SK-N-SH (cell line): ENCODE results near the gene HRH3. TPM values are rescaled to one million over a fixed set of nuclear protein-coding genes. Genes with fewer than 3 reads are reported as not detected.

ENCODE experiments used
- CTCF ChIA-PET: fragments of 300-600, 350-600 bp; formaldehyde crosslinking; extraction: SDS; loops from one replicate; lab custom pipeline; 2021; lab: Yijun Ruan, JAX
- POLR2A ChIA-PET: fragments of 350-600 bp; sonication (Branson Sonifier 250); formaldehyde crosslinking; extraction: SDS; loops from one replicate; lab custom pipeline; 2020; ENCODE audit warnings: antibody characterized with exemption, inconsistent platforms; lab: Yijun Ruan, JAX
- DNase-seq: peaks from one replicate; pipeline ENCODE4 v3.0.0; 2012
- H2AFZ ChIP-seq: fragments of 200-600 bp; sonication (generic); 2 replicates; pipeline ENCODE4 v1.8.1; 2016; ENCODE audit warnings: antibody characterized with exemption, mild to moderate bottlenecking, low read depth
- H3F3A ChIP-seq: fragments of 200-600 bp; sonication (generic); replicated peaks from 2 replicates; pipeline ENCODE3; 2016; ENCODE audit warnings: antibody characterized with exemption, mild to moderate bottlenecking; ENCODE audit not compliant: insufficient read depth
- H3K27ac ChIP-seq, 2 experiments: fragments of 200-500 bp in 1 of 2; fragments of 200-600 bp in 1 of 2; sonication (Bioruptor generic) in 1 of 2; sonication (generic), shearing (Covaris generic) in 1 of 2; 2 replicates each; pipeline versions ENCODE4 v1.5.1 to v1.6.1; 2014 to 2016; ENCODE audit warnings: low read depth in 2 of 2, inconsistent platforms in 1 of 2, low read length in 1 of 2, mild to moderate bottlenecking in 1 of 2, mixed read lengths in 1 of 2
- H3K27me3 ChIP-seq: fragments of 200-600 bp; sonication (generic), shearing (Covaris generic); 2 replicates; pipeline ENCODE4 v1.6.1; 2016; ENCODE audit warnings: mixed run types; ENCODE audit not compliant: insufficient read depth
- H3K36me3 ChIP-seq, 2 experiments: fragments of 200-500 bp in 1 of 2; fragments of 200-600 bp in 1 of 2; sonication (Bioruptor generic) in 1 of 2; sonication (generic) in 1 of 2; replicated peaks in 1 of 2; 2 replicates each; pipeline versions ENCODE3 to v1.5.1; 2014 to 2016; ENCODE audit warnings: low read length in 1 of 2, mild to moderate bottlenecking in 1 of 2; ENCODE audit not compliant: insufficient read depth in 2 of 2, control insufficient read depth in 1 of 2
- H3K4me1 ChIP-seq, 2 experiments: fragments of 200-500 bp in 1 of 2; fragments of 200-600 bp in 1 of 2; sonication (Bioruptor generic) in 1 of 2; sonication (generic), shearing (Covaris generic) in 1 of 2; 2 replicates each; pipeline versions ENCODE4 v1.5.1 to v1.6.1; 2014 to 2016; ENCODE audit warnings: low read depth in 1 of 2, low read length in 1 of 2, mixed run types in 1 of 2; ENCODE audit not compliant: insufficient read depth in 2 of 2, control insufficient read depth in 1 of 2
- H3K4me2 ChIP-seq: fragments of 200-600 bp; sonication (generic), shearing (Covaris generic); 2 replicates; pipeline ENCODE4 v1.6.1; 2017; ENCODE audit warnings: mixed run types
- H3K4me3 ChIP-seq, 2 experiments: fragments of 200-500 bp in 1 of 2; fragments of 200-600 bp in 1 of 2; sonication (Bioruptor generic) in 1 of 2; sonication (generic), shearing (Covaris generic) in 1 of 2; 2 replicates each; pipeline versions ENCODE4 v1.5.1 to v1.8.1; 2014 to 2016; ENCODE audit warnings: low read depth in 2 of 2, inconsistent platforms in 1 of 2, low read length in 1 of 2, mild to moderate bottlenecking in 1 of 2, mixed read lengths in 1 of 2, moderate library complexity in 1 of 2
- H3K79me2 ChIP-seq: fragments of 200-600 bp; sonication (generic); 2 replicates; pipeline ENCODE4 v1.8.1; 2017; ENCODE audit warnings: mild to moderate bottlenecking; ENCODE audit not compliant: insufficient read depth
- H3K9ac ChIP-seq: fragments of 200-600 bp; sonication (generic); 2 replicates; pipeline ENCODE4 v1.6.1; 2017; ENCODE audit warnings: mixed run types
- H3K9me2 ChIP-seq: fragments of 200-600 bp; sonication (generic); 2 replicates; pipeline ENCODE4 v1.6.1; 2017; ENCODE audit warnings: mixed run types
- H3K9me3 ChIP-seq: fragments of 200-600 bp; sonication (generic); 2 replicates; pipeline ENCODE4 v1.6.1; 2017; ENCODE audit warnings: mixed run types, mild to moderate bottlenecking, moderate library complexity
- H4K20me1 ChIP-seq: fragments of 200-600 bp; sonication (generic); 2 replicates; pipeline ENCODE4 v1.6.1; 2017; ENCODE audit warnings: mild to moderate bottlenecking, mixed run types; ENCODE audit not compliant: insufficient read depth
- CTCF ChIP-seq: fragments of 200-600 bp; sonication (generic); IDR thresholded peaks from 2 replicates; pipeline ENCODE4 v1.6.1; 2017; ENCODE audit warnings: antibody characterized with exemption, mild to moderate bottlenecking, moderate library complexity
- EP300 ChIP-seq, 2 experiments: IDR thresholded peaks; 2 replicates each; pipeline versions ENCODE4 v1.4.0 to v1.6.1; 2012; ENCODE audit warnings: borderline replicate concordance in 1 of 2, low read depth in 1 of 2, low read length in 1 of 2
- EZH2phosphoT487 ChIP-seq: fragments of 200-600 bp; sonication (generic); IDR thresholded peaks from 2 replicates; pipeline ENCODE4 v1.6.1; 2017; ENCODE audit warnings: low read depth, mixed run types, mild to moderate bottlenecking, antibody characterized with exemption, moderate library complexity, borderline replicate concordance
- FOXJ3 ChIP-seq: sonication (generic); formaldehyde crosslinking; IDR thresholded peaks from 2 replicates; pipeline ENCODE4 v1.5.1; 2020; ENCODE audit warnings: mild to moderate bottlenecking, missing genetic modification reagents
- FOXM1 ChIP-seq: IDR thresholded peaks from 2 replicates; pipeline ENCODE4 v1.4.0; 2012; ENCODE audit warnings: low read depth, mild to moderate bottlenecking
- GATA2 ChIP-seq: sonication (generic); formaldehyde crosslinking; IDR thresholded peaks from 2 replicates; pipeline ENCODE4 v1.5.0; 2020; ENCODE audit warnings: mild to moderate bottlenecking, missing genetic modification reagents
- JUND ChIP-seq: IDR thresholded peaks from 2 replicates; pipeline ENCODE4 v1.4.0; 2012
- MAX ChIP-seq: IDR thresholded peaks from 2 replicates; pipeline ENCODE4 v1.4.0; 2012; ENCODE audit warnings: low read depth
- MXI1 ChIP-seq: IDR thresholded peaks from 2 replicates; pipeline ENCODE4 v1.6.1; 2012; ENCODE audit warnings: mild to moderate bottlenecking, low read depth, low read length, improper control_type of control experiment
- NRF1 ChIP-seq: IDR thresholded peaks from 2 replicates; pipeline ENCODE4 v1.6.1; 2012; ENCODE audit warnings: low read depth, mild to moderate bottlenecking, low read length
- RCOR1 ChIP-seq: fragments of 150-350 bp; IDR thresholded peaks from 2 replicates; pipeline ENCODE4 v1.6.1; 2017; ENCODE audit warnings: antibody characterized with exemption, low read length
- REST ChIP-seq: IDR thresholded peaks from 2 replicates; pipeline ENCODE4 v1.6.1; 2012; ENCODE audit warnings: mild to moderate bottlenecking, low read depth, low read length, moderate library complexity
- SIN3A ChIP-seq: IDR thresholded peaks from 2 replicates; pipeline ENCODE4 v1.6.1; 2012; ENCODE audit warnings: low read depth, mild to moderate bottlenecking, low read length, moderate library complexity, borderline replicate concordance
- TCF12 ChIP-seq: IDR thresholded peaks from 2 replicates; pipeline ENCODE4 v1.4.0; 2012
- WGBS: methylation state at CpG from one replicate; pipeline ENCODE4 v1.1.6; 2017; ENCODE audit warnings: low lambda C conversion rate; 5-methylcytosine and 5-hydroxymethylcytosine counted together
- polyA plus RNA-seq, 3 experiments: library from polyadenylated mRNA; depleted of rRNA; stranded (reverse); fragments of >200 nt; gene quantifications; 2 replicates each; pipeline ENCODE4 v1.2.3, GENCODE V29; 2012

The HRH3 gene
- polyA plus RNA-seq, 1 of the 3 experiments (the other 2 are of a cell fraction), result 0.02 TPM

- 65% methylated on average over 2 of the region's 2 CpGs for WGBS
- no peak for TF ChIP-seq NRF1
- no peak for TF ChIP-seq MAX
- TF ChIP-seq FOXM1, result no peak
- TF ChIP-seq TCF12, result no peak
- no peak for TF ChIP-seq EZH2phosphoT487
- TF ChIP-seq GATA2, result no peak
- TF ChIP-seq JUND, result no peak
- TF ChIP-seq FOXJ3 (CRISPR knock-in tag), result no peak
- TF ChIP-seq, all 33 proteins: peak for 0
- no peak overlapping the region for H3K9ac ChIP-seq
- H3K79me2 ChIP-seq, result no peaks in the 10 kb centered on the region
- no peaks in the 10 kb centered on the region for H3K9me3 ChIP-seq
- ChIA-PET CTCF (no interaction called here), POLR2A (no interaction called here)
- H2AFZ ChIP-seq, result no peak overlapping the region
- no peak for DNase-seq
- peaks cover 7% of the 10 kb centered on the region for H3F3A ChIP-seq
- H3K27ac ChIP-seq, result no peak overlapping the region
- no peak overlapping the region for H3K4me2 ChIP-seq
- peaks cover 8% of the 10 kb centered on the region; the same call in 1 of the 2 replicates for H3K27me3 ChIP-seq
- H3K4me1 ChIP-seq, result peaks cover 0 to 32% of the 10 kb centered on the region in 2 experiments; a peak in 1 of 4 replicates
- H3K36me3 ChIP-seq, result no peaks in the 10 kb centered on the region
- H3K9me2 ChIP-seq, result no peaks in the 10 kb centered on the region
- no peaks in the 10 kb centered on the region for H4K20me1 ChIP-seq
- H3K4me3 ChIP-seq, result no peak overlapping the region
Measured at GRCh38 chr20:62230276-62230675, 10.2 kb upstream of the HRH3 start.

GRCh38 chr20:62229667-62230066 is 9.6 kb upstream of the HRH3 start:
- H3F3A ChIP-seq, result peaks cover 7% of the 10 kb centered on the region
- H3K79me2 ChIP-seq, result no peaks in the 10 kb centered on the region
- no peak overlapping the region for H3K9ac ChIP-seq
- H3K4me1 ChIP-seq, result peaks cover 0 to 26% of the 10 kb centered on the region in 2 experiments; a peak in 1 of 4 replicates
- no peaks in the 10 kb centered on the region for H3K36me3 ChIP-seq
- no peak overlapping the region for H3K27ac ChIP-seq
- no peak for DNase-seq
- POLR2A ChIA-PET, result no interaction called here
- CTCF ChIA-PET, result no interaction called here
- H3K4me3 ChIP-seq, result no peak overlapping the region
- TF ChIP-seq FOXJ3 (CRISPR knock-in tag) (no peak), TCF12 (no peak), MXI1 (no peak), REST (no peak), EP300 (IDR thresholded peaks at IDR 0.05; ENCODE audit: borderline replicate concordance in 1 of 2, low read depth in 1 of 2, low read length in 1 of 2) (no peak), RCOR1 (no peak), SIN3A (no peak), CTCF (no peak)
- H3K9me3 ChIP-seq, result no peaks in the 10 kb centered on the region
- no peaks in the 10 kb centered on the region for H3K9me2 ChIP-seq
- no peak overlapping the region for H3K4me2 ChIP-seq
- H2AFZ ChIP-seq, result no peak overlapping the region
- peaks cover 13% of the 10 kb centered on the region; the same call in 1 of the 2 replicates for H3K27me3 ChIP-seq
- 35% methylated on average over 4 of the region's 4 CpGs for whole genome bisulfite sequencing
- no peaks in the 10 kb centered on the region for H4K20me1 ChIP-seq
